ENCODE measurements around the gene MYO1A. TPM values are rescaled to one million over a fixed set of nuclear protein-coding genes. Genes with fewer than 3 reads are reported as not detected.

The MYO1A gene
- total and polyA plus RNA-seq, 2 donors (not counting 1 experiment from before 2014, with no cell fraction given) = 0.55 to 1.3 TPM

- Mint-ChIP-seq H3K4me1 (peaks cover 41% of the 10 kb centered on the region), H3K27ac (peak within 1 kb of the TSS; percentile 93), H3K27me3 (no peaks in the 10 kb centered on the region), H3K9me3 (ENCODE audit: insufficient read depth) (no peaks in the 10 kb centered on the region), H3K4me3 (peak within 1 kb of the TSS; percentile 91)
- peak; percentile 92 for ATAC-seq (ENCODE audit: low read depth)
- peaks cover 0 to 33% of the 10 kb centered on the region in 2 experiments for H3K36me3 ChIP-seq (replicated peaks in 1 of 2; ENCODE audit: control extremely low read depth in 1 of 2, control insufficient read depth in 1 of 2, extremely low read depth in 1 of 2, insufficient read depth in 2 of 2, low read length in 1 of 2)
- POLR2A ChIA-PET = no interaction called here
- under 1% methylated on average over 81 of the region's 94 CpGs for WGBS (ENCODE audit: insufficient coverage)
- peak within 1 kb of the TSS; percentile 94 for H2AFZ ChIP-seq (ENCODE audit: insufficient read depth, low read depth, low read length, poor library complexity, severe bottlenecking)
- peak; percentile 84 for DNase-seq
- peaks cover 16 to 21% of the 10 kb centered on the region in 2 donors for H3K4me1 ChIP-seq (ENCODE audit: control insufficient read depth in 2 of 2, insufficient read depth in 2 of 2, low read length in 2 of 2)
- no peaks in the 10 kb centered on the region for H3K27me3 ChIP-seq (replicated peaks in 1 of 4; ENCODE audit: control extremely low read depth in 1 of 4, control insufficient read depth in 3 of 4, insufficient read depth in 4 of 4, low read length in 3 of 4)
- peaks cover 9% of the 10 kb centered on the region for H4K20me1 ChIP-seq (ENCODE audit: control insufficient read depth, insufficient read depth, low read length, poor library complexity, severe bottlenecking)
- H3K9me3 ChIP-seq (ENCODE audit: control extremely low read depth in 1 of 3, control insufficient read depth in 2 of 3, insufficient read depth in 1 of 3, low read length in 2 of 3) = no peaks in the 10 kb centered on the region
- H3K27ac ChIP-seq (ENCODE audit: low read length in 2 of 2) = peak within 1 kb of the TSS; percentile 43 to 86
- peak; percentile 61 for TF ChIP-seq CTCF (IDR thresholded peaks at IDR 0.05)
- no peak for TF ChIP-seq EZH2 (IDR thresholded peaks at IDR 0.05; ENCODE audit: borderline replicate concordance, insufficient read depth, low read depth, low read length, poor library complexity, severe bottlenecking)
- peak within 1 kb of the TSS; percentile 39 to 87 (median 70) for H3K4me3 ChIP-seq (ENCODE audit: control extremely low read depth in 1 of 5, extremely low read depth in 1 of 5, insufficient read depth in 1 of 5, low read depth in 2 of 5, low read length in 4 of 5)
- CTCF ChIA-PET = interaction anchor here (0.9 to 9.2 kb wide), 13 partner anchors 10 to 177 kb away, joined by 3 to 52 read pairs (median 5); partner anchors contain the start of genes NEMP1, STAT6 and TAC3
- peak within 1 kb of the TSS; percentile 82 for H3K4me2 ChIP-seq (replicated peaks; ENCODE audit: low read depth, low read length, poor library complexity, severe bottlenecking)
- H3K9ac ChIP-seq (ENCODE audit: low read length) = peak within 1 kb of the TSS; percentile 89
- intact Hi-C loops (cut with micrococcal nuclease) = loop anchor here (10.0 kb wide), 1 partner anchor 371 kb away; the partner anchor contains the start of gene BAZ2A
- H3K79me2 ChIP-seq (ENCODE audit: control insufficient read depth, insufficient read depth, low read length) = peaks cover 42% of the 10 kb centered on the region
Measured at GRCh38 chr12:57005980-57006808, 43.7 kb downstream of the MYO1A start, which contains the start of gene ZBTB39. Gene ZBTB39 (minus strand): TSS chr12:57006546. CDS start chr12:57004917, 1,629 bp downstream.

Data from B cell (primary cell).